Astrocyte of the cerebellum (primary cell): ENCODE data around the gene MET.

Source experiments
- DNase-seq: peaks from one replicate; pipeline ENCODE4 v3.0.0-alpha.2; 2011; ENCODE audit warnings: low read depth
- H3K4me3 ChIP-seq: 2 replicates; pipeline ENCODE4 v1.5.1; 2011; ENCODE audit warnings: mild to moderate bottlenecking, low read depth, low read length, moderate library complexity
- CTCF ChIP-seq: IDR thresholded peaks from 2 replicates; pipeline ENCODE4 v1.5.1; 2012; ENCODE audit warnings: low read length, low read depth, moderate library complexity, mild to moderate bottlenecking; ENCODE audit errors: missing control alignments
- in situ Hi-C: cut with HindIII; loops from 2 replicates; pipeline ENCODE4 v1.10.0; 2017; ENCODE audit warnings: low sequenced_read_pairs

MET gene

GRCh38 chr7:116804471-116804870 lies 132.5 kb downstream of the MET start:
- no peak overlapping the region for H3K4me3 ChIP-seq
- TF ChIP-seq CTCF: no peak
- in situ Hi-C loops: no loop called here
- no peak for DNase-seq

GRCh38 chr7:116805100-116805544 lies 133.1 kb downstream of the MET start:
- no peak overlapping the region for H3K4me3 ChIP-seq
- no peak for TF ChIP-seq CTCF
- DNase-seq: no peak
- in situ Hi-C loops: no loop called here

GRCh38 chr7:116806046-116806944 lies 134.3 kb downstream of the MET start:
- TF ChIP-seq CTCF: no peak
- DNase-seq: no peak
- in situ Hi-C loops: no loop called here
- no peak overlapping the region for H3K4me3 ChIP-seq

GRCh38 chr7:116807011-116807560 lies 135.1 kb downstream of the MET start:
- DNase-seq: no peak
- in situ Hi-C loops: no loop called here
- H3K4me3 ChIP-seq: no peak overlapping the region
- TF ChIP-seq CTCF: no peak

GRCh38 chr7:116809636-116810266 lies 137.8 kb downstream of the MET start:
- peak; percentile 71 for DNase-seq
- no peak overlapping the region for H3K4me3 ChIP-seq
- TF ChIP-seq CTCF: peak; percentile 47
- in situ Hi-C loops: no loop called here

- DNase-seq: no peak
- TF ChIP-seq CTCF: no peak
- H3K4me3 ChIP-seq: no peak overlapping the region
- in situ Hi-C loops: no loop called here
These were observed 138.5 kb downstream of the MET start for GRCh38 chr7:116810267-116811116.
